GM18867 (cell line): ENCODE results near the gene ENPP6.

Experiments used
- ATAC-seq: cut with Tn5 transposase; IDR thresholded peaks from one replicate; pipeline ENCODE4 v1.9.1; 2021; ENCODE audit warnings: mild to moderate bottlenecking, moderate library complexity; ENCODE audit not compliant: unreplicated experiment

Gene ENPP6

GRCh38 chr4:184110452-184111224 lies 107.0 kb downstream of the ENPP6 start:
- ATAC-seq: no peak

GRCh38 chr4:184108006-184108501 lies 109.6 kb downstream of the ENPP6 start:
- no peak for ATAC-seq

GRCh38 chr4:184104419-184105101 lies 113.1 kb downstream of the ENPP6 start:
- no peak for ATAC-seq

DNA sequence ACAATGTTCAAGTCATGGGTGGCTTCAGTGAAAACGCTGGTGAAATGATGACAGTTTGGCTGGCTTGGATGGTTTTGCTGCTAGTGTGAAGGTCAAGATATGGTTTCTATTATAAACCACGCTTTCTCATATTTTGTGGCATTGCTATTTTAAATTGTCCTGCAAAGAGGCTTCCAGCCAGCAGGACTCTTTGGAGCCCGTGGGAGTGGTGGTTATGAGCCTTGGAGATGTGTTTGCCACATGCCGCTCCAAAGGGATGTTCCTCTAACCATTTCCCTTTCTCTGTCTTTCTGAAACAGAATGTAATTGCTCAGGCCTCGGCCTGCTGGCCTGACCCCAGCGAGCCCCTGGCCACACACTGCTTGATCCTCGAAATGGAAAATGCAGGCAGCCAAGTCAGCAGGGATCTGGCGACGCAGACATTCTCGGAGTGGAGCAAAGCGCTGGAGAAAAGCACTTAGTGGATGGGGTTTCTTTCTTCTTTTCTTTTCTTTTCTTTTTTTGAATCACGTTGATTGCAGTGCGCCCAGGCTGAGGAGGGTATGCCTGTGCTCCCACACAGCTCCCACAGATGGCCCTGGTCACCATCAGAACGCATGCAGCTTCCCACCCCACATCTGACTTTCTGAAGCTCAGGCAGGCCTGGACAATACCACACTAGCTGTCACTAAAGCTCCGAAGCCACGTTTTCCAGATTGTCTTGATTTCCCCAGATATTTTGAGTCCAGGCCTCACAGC lies 114.0 kb downstream of the ENPP6 start:
- ATAC-seq: no peak

- no peak for ATAC-seq
These were observed 114.7 kb downstream of the ENPP6 start for GRCh38 chr4:184102927-184103326.

GRCh38 chr4:184102488-184102887 lies 115.2 kb downstream of the ENPP6 start:
- ATAC-seq: no peak

- no peak for ATAC-seq
These were observed 116.0 kb downstream of the ENPP6 start for GRCh38 chr4:184101711-184102110.

DNA sequence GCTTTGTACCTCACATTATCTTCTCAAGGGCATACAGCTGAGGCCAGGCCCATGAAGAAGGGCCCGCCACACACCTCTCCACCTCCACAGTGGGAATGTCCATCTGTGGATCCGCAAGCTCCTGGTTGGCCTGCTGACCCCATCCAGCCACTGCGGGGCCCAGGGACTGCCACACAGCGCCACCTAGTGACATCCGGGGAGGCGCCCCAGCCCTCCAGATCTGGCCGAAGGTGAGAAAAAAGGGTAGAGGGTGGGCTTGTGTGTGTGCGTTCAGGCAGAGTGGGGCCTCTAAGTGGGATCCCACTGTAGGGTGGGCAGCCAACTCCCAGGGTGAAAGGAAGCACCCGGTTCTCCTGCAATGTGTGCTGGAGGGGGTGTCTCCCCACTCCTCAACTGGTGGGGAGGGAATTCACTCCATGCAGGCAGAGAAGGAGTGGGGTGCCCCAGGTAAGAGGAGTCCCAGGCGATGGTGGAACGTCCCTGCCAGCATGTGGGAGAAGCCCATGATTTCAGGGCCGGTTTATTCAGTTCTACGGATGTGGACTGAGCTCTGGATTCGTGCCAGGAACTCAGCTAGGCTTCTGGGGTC lies 117.3 kb downstream of the ENPP6 start:
- peak; percentile 66 for ATAC-seq

DNA sequence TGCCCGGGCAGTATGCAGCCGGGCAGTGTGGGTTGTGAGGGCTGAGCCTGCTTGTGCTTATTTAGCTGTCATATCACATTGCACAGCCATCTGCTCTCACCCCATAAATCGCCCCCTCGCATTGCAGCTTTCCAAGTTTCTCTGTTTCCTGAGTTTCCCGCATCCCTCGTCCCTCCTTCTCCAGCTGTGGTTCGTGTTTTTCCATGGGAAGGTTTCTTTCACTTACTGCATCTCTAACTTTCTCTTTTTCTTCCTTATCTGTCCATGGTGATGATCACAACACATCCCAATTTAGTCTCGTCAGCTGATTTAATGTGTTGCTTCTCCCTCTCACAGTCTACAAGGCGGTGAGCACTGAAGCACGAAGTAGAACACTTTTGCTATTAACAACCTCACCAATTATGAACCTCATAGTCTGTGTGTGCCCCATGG lies 118.1 kb downstream of the ENPP6 start:
- ATAC-seq: no peak

DNA sequence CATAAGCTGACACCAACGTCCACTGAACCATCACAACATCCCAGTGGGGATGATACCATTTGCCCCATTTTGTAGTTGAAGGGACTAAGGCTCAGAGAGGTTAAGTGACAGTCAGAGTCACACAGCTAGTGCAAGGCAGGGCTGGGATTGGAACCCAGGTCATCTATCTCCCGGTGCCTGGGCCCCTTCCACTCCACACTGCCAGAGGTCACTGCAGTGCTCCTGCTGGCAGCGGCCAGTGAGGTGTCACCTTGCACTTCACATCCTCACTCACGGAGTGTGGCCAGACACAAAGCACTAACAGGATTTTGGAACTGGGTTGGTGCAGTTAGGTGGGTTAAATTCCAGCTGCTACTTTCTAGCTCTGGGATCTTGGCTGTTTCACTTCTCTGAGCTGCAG lies 118.7 kb downstream of the ENPP6 start:
- ATAC-seq: no peak

- no peak for ATAC-seq
These were observed 119.9 kb downstream of the ENPP6 start for GRCh38 chr4:184097815-184098214.

- ATAC-seq: no peak
These were observed 120.5 kb downstream of the ENPP6 start for GRCh38 chr4:184097241-184097605.

GRCh38 chr4:184096561-184097240 lies 121.0 kb downstream of the ENPP6 start:
- no peak for ATAC-seq

DNA sequence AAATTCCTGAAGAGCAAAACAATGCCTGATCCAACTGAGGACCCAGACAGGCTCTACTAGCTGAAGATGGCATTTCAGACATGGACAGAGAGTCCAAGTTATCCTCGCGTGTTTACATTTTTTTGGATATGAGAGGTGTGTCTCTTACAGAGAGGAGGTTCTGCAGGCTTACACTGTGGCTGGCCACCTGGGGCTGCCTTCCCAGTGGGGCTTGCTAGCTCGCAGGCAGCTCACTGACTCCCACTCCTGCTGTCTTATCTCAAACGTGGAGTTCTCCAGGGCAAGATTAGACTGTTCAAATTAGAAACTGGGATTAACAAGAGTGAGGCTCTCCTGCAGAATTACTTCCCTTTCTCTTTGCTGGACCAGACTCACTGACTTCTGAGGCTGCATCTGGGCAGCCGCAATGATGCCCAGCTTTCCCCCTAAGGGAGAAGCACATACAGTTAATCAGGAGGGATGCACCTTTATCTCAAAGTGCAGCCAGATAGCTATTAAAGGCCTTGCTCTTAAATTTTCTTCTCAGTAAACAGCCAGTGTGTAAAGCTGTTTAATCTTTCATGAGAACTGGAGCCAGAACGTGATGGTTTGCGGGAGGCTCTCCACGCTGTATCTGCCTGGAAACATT lies 123.0 kb downstream of the ENPP6 start:
- ATAC-seq: no peak

GRCh38 chr4:184091986-184092385 lies 125.7 kb downstream of the ENPP6 start:
- ATAC-seq: no peak

GRCh38 chr4:184090571-184090970 lies 127.1 kb downstream of the ENPP6 start:
- no peak for ATAC-seq

- no peak for ATAC-seq
These were observed 137.0 kb downstream of the ENPP6 start for GRCh38 chr4:184080674-184081073.

- no peak for ATAC-seq
These were observed 142.8 kb downstream of the ENPP6 start for GRCh38 chr4:184074677-184075388.

GRCh38 chr4:184067931-184068554 lies 149.6 kb downstream of the ENPP6 start:
- no peak for ATAC-seq
